ENCODE results near the gene ANKRD16. TPM values are rescaled to one million over a fixed set of nuclear protein-coding genes. Genes with fewer than 3 reads are reported as not detected.
"Not testable (repeated sequence)": the region's sequence is repeated elsewhere in the genome, so short reads cannot be mapped to it uniquely, and the experiment has no call there.

The ANKRD16 gene
- total RNA-seq, 2 experiments from 2014 or later, result 7.5 to 8.3 TPM

- Mint-ChIP-seq H3K9me3 (ENCODE audit: low read depth) (no peaks in the 10 kb centered on the region), H3K27ac (no peak overlapping the region), H3K4me1 (no peaks in the 10 kb centered on the region), H3K27me3 (no peaks in the 10 kb centered on the region), H3K4me3 (no peak overlapping the region), H3K36me3 (ENCODE audit: low read depth) (peaks cover 5% of the 10 kb centered on the region)
- POLR2A ChIA-PET, result no interaction called here
- CTCF ChIA-PET, result interaction anchor here (0.6 to 2.4 kb wide), 4 partner anchors 12 to 453 kb away, joined by 3 to 11 read pairs (median 4); no protein-coding TSS in a partner anchor
- intact Hi-C loops (cut with DNase I, micrococcal nuclease), result no loop called here
- ATAC-seq (no peak), DNase-seq (no peak)
Observed at GRCh38 chr10:5858811-5859210, 30.9 kb downstream of the ANKRD16 start.

- no peak for ATAC-seq
- DNase-seq, result no peak
- ChIA-PET POLR2A (interaction anchor here (0.6 kb wide), 1 partner anchor 1419 kb away, joined by 4 read pairs; no protein-coding TSS in a partner anchor), CTCF (no interaction called here)
- Mint-ChIP-seq H3K4me1 (no peaks in the 10 kb centered on the region), H3K4me3 (no peak overlapping the region), H3K9me3 (ENCODE audit: low read depth) (no peaks in the 10 kb centered on the region), H3K27me3 (peaks cover 3% of the 10 kb centered on the region), H3K36me3 (ENCODE audit: low read depth) (no peaks in the 10 kb centered on the region), H3K27ac (no peak overlapping the region)
- intact Hi-C loops (cut with DNase I, micrococcal nuclease), result no loop called here
Observed at GRCh38 chr10:5856701-5857004, 33.0 kb downstream of the ANKRD16 start.

DNA sequence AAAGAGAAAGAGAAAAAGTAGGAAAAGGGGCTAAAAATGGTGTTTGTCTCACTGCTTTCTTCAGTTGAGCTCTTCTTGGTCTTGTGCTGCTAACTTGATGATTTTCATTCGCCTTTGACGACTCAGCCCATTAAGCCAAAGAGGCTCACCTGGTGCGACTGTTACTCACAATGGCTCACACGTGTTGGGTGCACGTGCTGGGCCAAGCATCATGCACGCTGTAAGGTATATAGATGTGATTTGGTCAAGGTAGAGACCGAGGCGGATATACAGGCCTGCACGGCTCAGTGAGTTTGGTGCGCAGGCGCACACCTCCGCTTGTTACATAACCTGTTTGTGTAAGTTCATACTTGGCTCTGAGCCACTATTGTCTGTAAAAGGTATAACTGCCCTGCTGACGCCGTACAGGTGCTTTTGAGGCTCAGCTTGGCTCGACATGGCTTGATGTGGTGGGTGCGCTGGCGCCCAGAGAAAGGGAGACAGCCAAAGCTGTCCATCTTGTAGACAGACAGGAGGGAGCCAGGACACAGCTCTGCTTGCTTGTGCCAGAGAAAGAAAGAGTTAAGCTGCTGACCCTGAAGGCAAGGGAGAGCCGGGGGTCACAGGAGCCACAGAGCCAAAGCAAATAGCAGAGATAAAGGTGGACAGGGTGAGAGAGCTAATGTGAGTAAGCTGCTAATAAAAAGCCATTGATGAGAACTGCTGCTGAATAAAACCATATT is 33.6 kb downstream of the ANKRD16 start:
- DNase-seq (no peak), ATAC-seq (no peak)
- H3K36me3 Mint-ChIP-seq (ENCODE audit: low read depth), result no peaks in the 10 kb centered on the region
- H3K9me3 Mint-ChIP-seq (ENCODE audit: low read depth), result no peaks in the 10 kb centered on the region
- intact Hi-C loops (cut with DNase I, micrococcal nuclease), result no loop called here
- ChIA-PET POLR2A (interaction anchor here (0.6 kb wide), 1 partner anchor 1418 kb away, joined by 4 read pairs; no protein-coding TSS in a partner anchor), CTCF (interaction anchor here (0.6 to 0.7 kb wide), 2 partner anchors 45 to 69 kb away, joined by 4 to 6 read pairs; no protein-coding TSS in a partner anchor)
- H3K4me3 Mint-ChIP-seq, result no peak overlapping the region
- H3K4me1 Mint-ChIP-seq, result no peaks in the 10 kb centered on the region
- H3K27me3 Mint-ChIP-seq, result peaks cover 3% of the 10 kb centered on the region
- no peak overlapping the region for H3K27ac Mint-ChIP-seq

DNA sequence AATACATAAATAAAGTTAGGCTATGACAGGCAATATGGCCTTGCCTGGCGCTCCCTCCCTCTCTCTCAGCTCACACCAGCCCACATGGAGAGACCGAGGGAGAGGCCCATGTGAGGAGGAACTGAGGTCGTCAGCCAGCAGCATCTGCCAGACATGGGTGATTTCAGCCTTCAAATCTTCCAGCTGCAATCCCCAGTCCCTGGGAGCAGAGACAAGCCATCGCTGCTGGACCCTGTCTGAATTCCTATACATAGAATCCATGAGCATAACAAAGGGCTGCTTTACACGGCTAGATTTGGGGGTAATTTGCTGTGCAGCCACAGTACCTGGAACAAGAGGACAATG is 35.6 kb downstream of the ANKRD16 start:
- no peak for ATAC-seq
- POLR2A ChIA-PET, result interaction anchor here (0.6 kb wide), 1 partner anchor 197 kb away, joined by 3 read pairs; no protein-coding TSS in a partner anchor
- Mint-ChIP-seq H3K4me1 (no peaks in the 10 kb centered on the region), H3K36me3 (ENCODE audit: low read depth) (no peaks in the 10 kb centered on the region), H3K4me3 (no peak overlapping the region), H3K27me3 (peaks cover 3% of the 10 kb centered on the region), H3K27ac (no peak overlapping the region), H3K9me3 (ENCODE audit: low read depth) (no peaks in the 10 kb centered on the region)
- intact Hi-C loops (cut with DNase I, micrococcal nuclease), result no loop called here
- DNase-seq, result no peak
- CTCF ChIA-PET, result no interaction called here

DNA sequence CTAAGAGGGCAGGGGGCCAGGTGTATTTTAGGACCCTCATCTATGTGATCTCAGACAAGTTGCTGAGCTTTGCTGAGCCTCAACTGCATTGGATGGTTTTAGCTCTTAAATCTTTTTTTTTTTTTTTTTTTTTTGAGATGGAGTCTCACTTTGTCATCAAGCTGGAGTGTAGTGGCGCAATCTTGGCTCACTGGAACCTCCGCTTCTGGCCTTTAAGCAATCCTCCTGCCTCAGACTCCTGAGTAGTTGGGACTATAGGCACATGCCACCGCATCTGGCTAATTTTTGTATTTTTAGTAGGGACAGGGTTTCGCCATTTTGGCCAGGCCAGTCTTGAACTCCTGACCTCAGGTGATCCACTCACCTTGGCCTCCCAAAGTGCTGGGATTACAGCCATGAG is 43.0 kb downstream of the ANKRD16 start:
- POLR2A ChIA-PET, result not testable (repeated sequence)
- H3K4me1 Mint-ChIP-seq, result peaks cover 31% of the 10 kb centered on the region
- CTCF ChIA-PET, result interaction anchor here (0.6 to 1.1 kb wide), 4 partner anchors 12 to 1116 kb away, joined by 3 to 4 read pairs (median 3); no protein-coding TSS in a partner anchor

DNA sequence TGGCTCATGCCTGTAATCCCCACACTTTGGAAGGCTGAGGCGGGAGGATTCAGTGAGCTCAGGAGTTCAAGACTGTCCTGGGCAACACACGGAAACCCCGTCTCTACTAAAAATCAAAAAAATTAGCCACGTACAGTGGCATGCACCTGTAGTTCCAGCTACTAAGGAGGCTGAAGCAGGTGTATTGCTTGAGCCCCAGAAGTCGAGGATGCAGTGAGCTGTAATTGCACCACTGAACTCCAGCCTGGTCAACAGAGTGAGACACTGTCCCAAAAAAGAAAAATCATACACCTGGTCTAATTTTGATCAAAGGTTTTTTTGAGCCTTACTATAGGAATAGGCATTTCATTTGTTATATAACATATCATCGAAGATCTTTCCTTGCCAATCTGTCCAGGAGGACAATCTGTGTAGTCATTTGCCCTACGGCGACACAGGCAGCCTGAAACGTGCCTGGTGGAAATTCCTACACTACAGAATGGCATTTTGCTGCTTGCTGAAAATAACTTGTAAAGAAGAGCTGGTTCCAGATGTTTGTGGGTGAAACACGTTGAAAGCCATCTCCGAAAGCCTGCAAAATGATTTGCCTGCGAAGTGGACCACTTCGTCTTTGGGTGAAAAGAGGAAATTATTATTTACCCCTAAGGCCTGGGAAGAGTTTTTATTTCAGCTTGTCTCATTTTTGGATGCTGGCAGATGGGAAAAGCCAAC is 45.2 kb downstream of the ANKRD16 start:
- Mint-ChIP-seq H3K9me3 (ENCODE audit: low read depth) (no peaks in the 10 kb centered on the region), H3K27me3 (peaks cover 1% of the 10 kb centered on the region), H3K4me3 (no peak overlapping the region), H3K27ac (peak overlapping the region; percentile 67), H3K36me3 (ENCODE audit: low read depth) (no peaks in the 10 kb centered on the region), H3K4me1 (peaks cover 31% of the 10 kb centered on the region)
- POLR2A ChIA-PET, result interaction anchor here (0.6 to 0.7 kb wide), 3 partner anchors 22 to 43 kb away, joined by 3 to 6 read pairs (median 5); no protein-coding TSS in a partner anchor
- ATAC-seq, result no peak
- DNase-seq, result no peak
- CTCF ChIA-PET, result interaction anchor here (0.8 to 2.0 kb wide), 9 partner anchors 8 to 221 kb away, joined by 3 to 8 read pairs (median 3); no protein-coding TSS in a partner anchor
- intact Hi-C loops (cut with DNase I, micrococcal nuclease), result no loop called here

More for the DNA sequence above, 43.0 kb downstream of the ANKRD16 start:
- not testable (repeated sequence) for H3K27ac Mint-ChIP-seq; DNase-seq; ATAC-seq; H3K4me3 Mint-ChIP-seq; H3K27me3 Mint-ChIP-seq; H3K36me3 Mint-ChIP-seq (ENCODE audit: low read depth); H3K9me3 Mint-ChIP-seq (ENCODE audit: low read depth)
- intact Hi-C loops (cut with DNase I, micrococcal nuclease), result loop anchor here in 1 of 2 experiments (2.0 kb wide), 1 partner anchor 26 kb away; no protein-coding TSS in a partner anchor

DNA sequence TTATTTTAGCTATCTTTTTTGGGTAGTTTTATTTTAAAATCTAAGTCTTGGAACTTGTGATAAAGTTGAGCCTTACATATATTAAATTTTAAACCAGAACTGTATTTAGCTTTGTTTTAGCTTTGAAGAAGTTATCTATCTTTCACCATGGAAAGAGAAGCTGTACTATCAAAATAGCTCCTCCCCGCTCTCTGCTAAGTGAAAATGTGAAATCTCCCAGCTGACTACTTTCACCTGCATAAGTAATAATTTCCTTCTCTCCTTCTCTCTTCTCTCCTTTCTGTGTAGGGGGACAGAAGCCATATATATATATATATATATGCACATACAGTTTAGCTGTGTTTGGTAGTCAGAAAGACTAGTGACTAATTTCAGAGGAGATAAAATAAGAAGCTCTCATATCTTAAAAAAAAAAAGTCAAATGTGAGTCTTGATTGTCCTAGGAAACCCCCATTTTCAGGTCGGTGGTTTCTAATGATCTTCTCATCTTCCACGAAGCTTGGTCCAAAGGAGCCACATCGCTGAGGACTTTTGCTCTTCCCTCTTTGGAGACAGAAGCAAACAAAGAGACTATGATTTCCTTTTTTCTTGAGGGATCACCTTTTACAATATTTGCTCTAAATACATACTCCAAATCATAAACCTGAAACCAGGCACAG is 45.9 kb downstream of the ANKRD16 start:
- no peak overlapping the region for H3K4me3 Mint-ChIP-seq
- H3K27me3 Mint-ChIP-seq, result peaks cover 2% of the 10 kb centered on the region
- intact Hi-C loops (cut with DNase I, micrococcal nuclease), result no loop called here
- DNase-seq, result no peak
- peaks cover 31% of the 10 kb centered on the region for H3K4me1 Mint-ChIP-seq
- POLR2A ChIA-PET, result interaction anchor here (0.6 to 0.7 kb wide), 4 partner anchors 21 to 1590 kb away, joined by 3 to 6 read pairs (median 4); no protein-coding TSS in a partner anchor
- CTCF ChIA-PET, result interaction anchor here (0.8 to 2.0 kb wide), 12 partner anchors 9 to 221 kb away, joined by 3 to 8 read pairs (median 4); no protein-coding TSS in a partner anchor
- H3K36me3 Mint-ChIP-seq (ENCODE audit: low read depth), result no peaks in the 10 kb centered on the region
- H3K9me3 Mint-ChIP-seq (ENCODE audit: low read depth), result no peaks in the 10 kb centered on the region
- H3K27ac Mint-ChIP-seq, result peak overlapping the region; percentile 67
- ATAC-seq, result peak; percentile 82

DNA sequence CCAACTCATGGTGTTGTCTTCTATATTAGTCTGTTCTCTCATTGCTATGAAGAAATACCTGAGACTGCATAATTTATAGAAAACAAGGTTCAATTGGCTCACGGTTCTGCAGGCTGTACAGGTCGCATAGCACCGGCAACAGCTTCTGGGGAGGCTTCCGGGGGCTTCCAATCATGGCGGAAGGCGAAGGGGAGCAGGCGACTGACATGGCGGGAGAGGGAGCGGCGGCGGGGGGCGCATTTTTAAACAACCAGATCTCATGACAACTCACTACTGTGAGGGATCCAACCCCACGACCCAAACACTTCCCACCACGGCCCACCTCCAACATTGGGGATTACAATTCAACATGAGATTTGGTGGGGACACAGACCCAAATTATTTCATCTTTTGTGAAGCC is 47.7 kb downstream of the ANKRD16 start:
- CTCF ChIA-PET, result interaction anchor here (0.6 kb wide), 1 partner anchor 31 kb away, joined by 4 read pairs; no protein-coding TSS in a partner anchor
- ATAC-seq, result no peak
- no peak overlapping the region for H3K4me3 Mint-ChIP-seq
- intact Hi-C loops (cut with DNase I, micrococcal nuclease), result no loop called here
- H3K9me3 Mint-ChIP-seq (ENCODE audit: low read depth), result no peaks in the 10 kb centered on the region
- peaks cover 31% of the 10 kb centered on the region for H3K4me1 Mint-ChIP-seq
- DNase-seq, result no peak
- H3K36me3 Mint-ChIP-seq (ENCODE audit: low read depth), result no peaks in the 10 kb centered on the region
- POLR2A ChIA-PET, result no interaction called here
- H3K27me3 Mint-ChIP-seq, result peaks cover 2% of the 10 kb centered on the region
- H3K27ac Mint-ChIP-seq, result no peak overlapping the region

GRCh38 chr10:5840314-5841307 is 49.1 kb downstream of the ANKRD16 start:
- CTCF ChIA-PET, result no interaction called here

DNA sequence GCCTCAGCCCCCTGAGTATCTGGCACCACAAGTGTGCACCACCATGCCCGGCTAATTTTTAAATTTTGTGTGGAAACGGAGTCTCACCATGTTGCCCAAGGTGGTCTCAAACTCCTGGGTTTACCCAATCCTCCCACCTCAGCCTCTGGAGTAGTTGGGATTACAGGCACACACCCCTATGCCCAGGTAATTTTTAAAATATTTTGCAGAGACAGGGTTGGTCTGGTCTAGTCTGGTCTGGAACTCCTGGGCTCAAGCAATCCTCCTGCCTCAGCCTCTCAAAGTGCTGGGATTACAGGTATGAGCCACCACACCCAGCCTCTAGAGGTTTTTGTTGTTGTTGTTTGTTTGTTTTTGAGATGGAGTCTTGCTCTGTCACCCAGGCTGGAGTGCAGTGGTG is 53.5 kb downstream of the ANKRD16 start:
- H3K27ac Mint-ChIP-seq; intact Hi-C loops (cut with DNase I, micrococcal nuclease); DNase-seq; ATAC-seq; H3K4me1 Mint-ChIP-seq; POLR2A ChIA-PET; H3K9me3 Mint-ChIP-seq (ENCODE audit: low read depth); H3K36me3 Mint-ChIP-seq (ENCODE audit: low read depth); H3K27me3 Mint-ChIP-seq; H3K4me3 Mint-ChIP-seq: not testable (repeated sequence)
- CTCF ChIA-PET, result interaction anchor here (0.7 to 0.8 kb wide), 2 partner anchors 38 to 59 kb away, joined by 3 read pairs; no protein-coding TSS in a partner anchor

More at GRCh38 chr10:5840314-5841307, 49.1 kb downstream of the ANKRD16 start:
- Mint-ChIP-seq H3K9me3 (ENCODE audit: low read depth) (no peaks in the 10 kb centered on the region), H3K27me3 (peaks cover 2% of the 10 kb centered on the region), H3K36me3 (ENCODE audit: low read depth) (no peaks in the 10 kb centered on the region), H3K27ac (no peak overlapping the region), H3K4me1 (peaks cover 21% of the 10 kb centered on the region), H3K4me3 (no peak overlapping the region)
- no peak for ATAC-seq
- no peak for DNase-seq
- POLR2A ChIA-PET, result no interaction called here
- intact Hi-C loops (cut with DNase I, micrococcal nuclease), result no loop called here

Measured in activated CD4-positive, alpha-beta T cell treated with anti-CD3 and anti-CD28 coated beads for 36 hours (primary cell).